Measurements from ENCODE around the gene RBBP5.

RBBP5 gene

GRCh38 chr1:205064301-205064700, 57.5 kb downstream of the RBBP5 start:
- no peak for DNase-seq
- Histone ChIP-seq H2AFZ (ENCODE audit: low read depth, low read length) (no peak overlapping the region), H3K27ac (ENCODE audit: low read length, poor library complexity, severe bottlenecking) (no peak overlapping the region), H3K4me2 (ENCODE audit: low read length, poor library complexity, severe bottlenecking) (no peak overlapping the region), H2BK5ac (ENCODE audit: low read depth, low read length, poor library complexity, severe bottlenecking) (no peak overlapping the region), H2BK12ac (ENCODE audit: low read length in 2 of 2) (no peak overlapping the region), H3K9ac (ENCODE audit: low read length) (no peak overlapping the region), H2AK5ac (ENCODE audit: low read length, severe bottlenecking) (no peak overlapping the region), H3K4ac (ENCODE audit: low read depth in 1 of 2, low read length in 2 of 2) (no peak overlapping the region), H3K9me3 (ENCODE audit: control insufficient read depth, low read length) (no peaks in the 10 kb centered on the region), H3K23ac (ENCODE audit: low read length in 2 of 2) (no peak overlapping the region), H3K4me1 (ENCODE audit: control insufficient read depth, insufficient read depth, low read depth, low read length) (peaks cover 6% of the 10 kb centered on the region), H3K4me3 (ENCODE audit: insufficient read depth in 1 of 2, low read depth in 1 of 2, low read length in 2 of 2) (no peak overlapping the region), H3K79me1 (replicated peaks; ENCODE audit: low read length, poor library complexity, severe bottlenecking) (no peaks in the 10 kb centered on the region), H4K91ac (ENCODE audit: low read length) (no peak overlapping the region), H3K14ac (ENCODE audit: low read length in 2 of 2) (no peak overlapping the region), H2BK120ac (ENCODE audit: low read depth, low read length) (no peak overlapping the region), H4K8ac (ENCODE audit: low read length) (no peak overlapping the region), H3K36me3 (ENCODE audit: control insufficient read depth in 1 of 2, insufficient read depth in 2 of 2, low read depth in 1 of 2, low read length in 2 of 2) (no peaks in the 10 kb centered on the region), H2BK15ac (ENCODE audit: low read depth, poor library complexity, severe bottlenecking) (no peak overlapping the region), H3K18ac (ENCODE audit: low read depth in 1 of 2, low read length in 2 of 2) (no peak overlapping the region), H3K27me3 (ENCODE audit: control insufficient read depth in 1 of 2, insufficient read depth in 1 of 2, low read length in 2 of 2) (peaks cover 10 to 39% of the 10 kb centered on the region in 2 experiments)
- 86% methylated on average over 11 of the region's 11 CpGs for WGBS

- H3K23ac ChIP-seq (ENCODE audit: low read length in 2 of 2), result no peak overlapping the region
- H3K36me3 ChIP-seq (ENCODE audit: control insufficient read depth in 1 of 2, insufficient read depth in 2 of 2, low read depth in 1 of 2, low read length in 2 of 2), result no peaks in the 10 kb centered on the region
- H3K9me3 ChIP-seq (ENCODE audit: control insufficient read depth, low read length), result no peaks in the 10 kb centered on the region
- H2AFZ ChIP-seq (ENCODE audit: low read depth, low read length), result no peak overlapping the region
- no peak overlapping the region for H3K14ac ChIP-seq (ENCODE audit: low read length in 2 of 2)
- H2AK5ac ChIP-seq (ENCODE audit: low read length, severe bottlenecking), result no peak overlapping the region
- H4K91ac ChIP-seq (ENCODE audit: low read length), result no peak overlapping the region
- H3K27me3 ChIP-seq (ENCODE audit: control insufficient read depth in 1 of 2, insufficient read depth in 1 of 2, low read length in 2 of 2), result peaks cover 12 to 43% of the 10 kb centered on the region in 2 experiments
- H2BK120ac ChIP-seq (ENCODE audit: low read depth, low read length), result no peak overlapping the region
- H3K4me2 ChIP-seq (ENCODE audit: low read length, poor library complexity, severe bottlenecking), result no peak overlapping the region
- H3K18ac ChIP-seq (ENCODE audit: low read depth in 1 of 2, low read length in 2 of 2), result no peak overlapping the region
- H2BK15ac ChIP-seq (ENCODE audit: low read depth, poor library complexity, severe bottlenecking), result no peak overlapping the region
- H3K4me3 ChIP-seq (ENCODE audit: insufficient read depth in 1 of 2, low read depth in 1 of 2, low read length in 2 of 2), result no peak overlapping the region
- no peak overlapping the region for H3K4ac ChIP-seq (ENCODE audit: low read depth in 1 of 2, low read length in 2 of 2)
- WGBS, result 93% methylated on average over 2 of the region's 3 CpGs
- DNase-seq, result no peak
- H3K4me1 ChIP-seq (ENCODE audit: control insufficient read depth, insufficient read depth, low read depth, low read length), result peaks cover 6% of the 10 kb centered on the region
- H4K8ac ChIP-seq (ENCODE audit: low read length), result no peak overlapping the region
- no peaks in the 10 kb centered on the region for H3K79me1 ChIP-seq (replicated peaks; ENCODE audit: low read length, poor library complexity, severe bottlenecking)
- H2BK12ac ChIP-seq (ENCODE audit: low read length in 2 of 2), result no peak overlapping the region
- H3K27ac ChIP-seq (ENCODE audit: low read length, poor library complexity, severe bottlenecking), result no peak overlapping the region
- no peak overlapping the region for H3K9ac ChIP-seq (ENCODE audit: low read length)
- H2BK5ac ChIP-seq (ENCODE audit: low read depth, low read length, poor library complexity, severe bottlenecking), result no peak overlapping the region
Observed at GRCh38 chr1:205062895-205063294, 58.9 kb downstream of the RBBP5 start.

- no peak overlapping the region for H3K4ac ChIP-seq (ENCODE audit: low read depth in 1 of 2, low read length in 2 of 2)
- H3K9ac ChIP-seq (ENCODE audit: low read length), result peak overlapping the region; percentile 29
- H4K8ac ChIP-seq (ENCODE audit: low read length), result no peak overlapping the region
- no peak overlapping the region for H2AFZ ChIP-seq (ENCODE audit: low read depth, low read length)
- no peak overlapping the region for H3K4me3 ChIP-seq (ENCODE audit: insufficient read depth in 1 of 2, low read depth in 1 of 2, low read length in 2 of 2)
- no peaks in the 10 kb centered on the region for H3K9me3 ChIP-seq (ENCODE audit: control insufficient read depth, low read length)
- no peak overlapping the region for H2BK120ac ChIP-seq (ENCODE audit: low read depth, low read length)
- no peak overlapping the region for H3K18ac ChIP-seq (ENCODE audit: low read depth in 1 of 2, low read length in 2 of 2)
- 95% methylated on average over 7 of the region's 8 CpGs for WGBS
- peaks cover 6% of the 10 kb centered on the region for H3K4me1 ChIP-seq (ENCODE audit: control insufficient read depth, insufficient read depth, low read depth, low read length)
- H2BK12ac ChIP-seq (ENCODE audit: low read length in 2 of 2), result no peak overlapping the region
- no peak for DNase-seq
- no peak overlapping the region for H2BK15ac ChIP-seq (ENCODE audit: low read depth, poor library complexity, severe bottlenecking)
- H3K23ac ChIP-seq (ENCODE audit: low read length in 2 of 2), result no peak overlapping the region
- no peaks in the 10 kb centered on the region for H3K36me3 ChIP-seq (ENCODE audit: control insufficient read depth in 1 of 2, insufficient read depth in 2 of 2, low read depth in 1 of 2, low read length in 2 of 2)
- no peak overlapping the region for H3K27ac ChIP-seq (ENCODE audit: low read length, poor library complexity, severe bottlenecking)
- no peak overlapping the region for H3K4me2 ChIP-seq (ENCODE audit: low read length, poor library complexity, severe bottlenecking)
- H2AK5ac ChIP-seq (ENCODE audit: low read length, severe bottlenecking), result no peak overlapping the region
- H3K79me1 ChIP-seq (replicated peaks; ENCODE audit: low read length, poor library complexity, severe bottlenecking), result no peaks in the 10 kb centered on the region
- no peak overlapping the region for H4K91ac ChIP-seq (ENCODE audit: low read length)
- no peak overlapping the region for H2BK5ac ChIP-seq (ENCODE audit: low read depth, low read length, poor library complexity, severe bottlenecking)
- H3K14ac ChIP-seq (ENCODE audit: low read length in 2 of 2), result no peak overlapping the region
- H3K27me3 ChIP-seq (ENCODE audit: control insufficient read depth in 1 of 2, insufficient read depth in 1 of 2, low read length in 2 of 2), result peaks cover 15 to 47% of the 10 kb centered on the region in 2 experiments
Observed at GRCh38 chr1:205062319-205062718, 59.5 kb downstream of the RBBP5 start.

GRCh38 chr1:205061665-205062069, 60.1 kb downstream of the RBBP5 start:
- Histone ChIP-seq H4K91ac (ENCODE audit: low read length) (no peak overlapping the region), H3K9ac (ENCODE audit: low read length) (peak overlapping the region; percentile 29), H3K27ac (ENCODE audit: low read length, poor library complexity, severe bottlenecking) (no peak overlapping the region), H2BK5ac (ENCODE audit: low read depth, low read length, poor library complexity, severe bottlenecking) (no peak overlapping the region), H3K14ac (ENCODE audit: low read length in 2 of 2) (no peak overlapping the region), H3K36me3 (ENCODE audit: control insufficient read depth in 1 of 2, insufficient read depth in 2 of 2, low read depth in 1 of 2, low read length in 2 of 2) (no peaks in the 10 kb centered on the region), H3K9me3 (ENCODE audit: control insufficient read depth, low read length) (no peaks in the 10 kb centered on the region), H3K4me2 (ENCODE audit: low read length, poor library complexity, severe bottlenecking) (peak overlapping the region; percentile 12), H2AK5ac (ENCODE audit: low read length, severe bottlenecking) (no peak overlapping the region), H2BK15ac (ENCODE audit: low read depth, poor library complexity, severe bottlenecking) (peak overlapping the region; percentile 33), H3K4me1 (ENCODE audit: control insufficient read depth, insufficient read depth, low read depth, low read length) (peaks cover 6% of the 10 kb centered on the region), H3K27me3 (ENCODE audit: control insufficient read depth in 1 of 2, insufficient read depth in 1 of 2, low read length in 2 of 2) (peaks cover 20 to 47% of the 10 kb centered on the region in 2 experiments), H3K18ac (ENCODE audit: low read depth in 1 of 2, low read length in 2 of 2) (no peak overlapping the region), H4K8ac (ENCODE audit: low read length) (peak overlapping the region; percentile 73), H3K79me1 (replicated peaks; ENCODE audit: low read length, poor library complexity, severe bottlenecking) (no peaks in the 10 kb centered on the region), H3K4ac (ENCODE audit: low read depth in 1 of 2, low read length in 2 of 2) (no peak overlapping the region), H3K4me3 (ENCODE audit: insufficient read depth in 1 of 2, low read depth in 1 of 2, low read length in 2 of 2) (no peak overlapping the region), H2AFZ (ENCODE audit: low read depth, low read length) (no peak overlapping the region), H2BK120ac (ENCODE audit: low read depth, low read length) (no peak overlapping the region), H2BK12ac (ENCODE audit: low read length in 2 of 2) (no peak overlapping the region), H3K23ac (ENCODE audit: low read length in 2 of 2) (no peak overlapping the region)
- DNase-seq, result peak; percentile 58
- 21% methylated on average over 8 of the region's 13 CpGs for WGBS
